ENCODE results near the gene PMIS2.

Gene PMIS2

DNA sequence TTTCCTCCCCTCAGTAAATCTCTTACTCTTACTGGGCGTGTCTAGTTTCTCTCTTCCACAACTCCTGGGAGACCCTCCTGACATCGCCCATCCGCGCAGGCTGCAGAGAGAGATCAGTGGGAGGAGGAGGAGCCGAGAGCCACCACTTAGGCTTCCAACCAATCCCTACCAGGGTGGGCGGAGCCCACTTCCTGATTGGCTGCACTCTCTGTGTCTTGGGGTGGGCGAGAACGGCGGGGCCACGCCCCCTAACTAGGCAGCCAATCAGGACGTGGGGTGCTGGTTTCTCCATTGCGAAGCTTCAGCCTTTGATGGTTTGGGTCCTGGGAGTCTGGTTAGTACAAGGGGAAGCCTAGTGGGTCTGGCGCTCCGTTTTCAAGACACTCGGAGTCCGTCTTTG lies at the start of gene PMIS2:
Gene PMIS2, plus strand, starts transcription at position 326 of the 400 bp plus-strand sequence. CDS start 87 bp downstream, outside the sequence.
- no peak for DNase-seq

DNA sequence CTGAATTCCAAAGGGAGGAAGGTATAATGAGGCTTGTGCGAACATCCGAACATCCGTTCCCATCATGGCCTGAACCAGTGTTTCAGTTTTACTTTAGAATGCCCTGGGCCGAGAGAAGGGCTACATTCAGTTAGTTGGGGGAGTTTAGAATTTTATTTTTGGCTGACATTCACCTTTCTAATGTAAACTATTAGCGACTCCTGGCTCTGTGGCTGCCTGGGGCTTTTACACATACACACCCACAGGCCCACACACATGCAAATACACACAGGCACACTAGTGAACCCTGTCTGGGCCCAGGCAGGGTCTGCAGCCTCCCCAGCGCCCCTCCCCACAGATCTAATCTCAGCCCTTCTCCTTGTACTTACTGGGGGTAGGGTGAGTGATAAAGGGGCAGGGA lies 46.7 kb upstream of the PMIS2 start:
- no peak for DNase-seq

DNA sequence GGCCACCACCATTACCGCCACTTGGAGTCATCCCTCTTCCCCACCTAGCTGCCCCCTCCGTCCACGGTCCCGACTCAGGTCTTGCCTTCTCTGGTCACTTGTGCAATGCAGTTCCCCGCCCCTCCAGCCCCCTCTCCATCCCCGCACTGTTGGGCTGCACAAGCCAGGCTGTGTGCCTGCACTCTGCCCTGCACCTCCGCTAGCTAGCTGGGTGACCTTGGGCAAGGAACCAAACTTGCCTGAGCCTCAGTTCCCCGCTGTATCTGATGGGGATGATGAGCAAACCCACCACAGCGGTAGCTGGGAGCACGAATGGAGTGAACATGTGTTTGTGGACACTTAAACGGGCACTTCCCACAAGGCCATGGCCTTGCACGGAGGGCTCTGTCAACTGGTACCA lies 46.1 kb upstream of the PMIS2 start:
- no peak for DNase-seq

DNA sequence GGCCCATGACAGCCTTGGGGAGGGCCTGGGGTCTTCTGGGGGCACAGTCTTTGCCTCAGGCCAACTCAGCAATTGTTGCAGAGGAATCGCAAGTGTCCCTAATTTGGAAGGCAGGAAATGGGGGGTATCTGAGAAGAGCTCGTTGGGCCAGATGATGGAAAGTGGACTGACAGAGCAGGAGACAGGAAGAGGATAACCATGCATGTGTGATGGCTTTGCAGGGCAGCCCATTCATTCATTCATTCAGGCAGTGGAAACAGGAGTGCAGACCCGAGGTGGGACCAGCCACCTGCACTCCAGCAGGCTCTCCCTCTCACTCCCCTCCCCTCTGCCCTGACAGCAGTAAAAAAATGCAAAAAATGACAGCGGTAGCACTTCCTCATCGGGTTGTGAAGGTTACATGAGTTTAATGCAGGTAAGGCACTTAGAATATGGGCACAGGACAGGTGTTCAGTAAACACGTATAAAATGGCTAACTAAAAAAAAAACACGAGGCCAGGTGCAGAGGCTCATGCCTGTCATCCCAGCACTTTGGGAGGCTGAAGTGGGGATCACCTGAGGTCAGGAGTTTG lies 45.5 kb upstream of the PMIS2 start:
- no peak for DNase-seq

DNA sequence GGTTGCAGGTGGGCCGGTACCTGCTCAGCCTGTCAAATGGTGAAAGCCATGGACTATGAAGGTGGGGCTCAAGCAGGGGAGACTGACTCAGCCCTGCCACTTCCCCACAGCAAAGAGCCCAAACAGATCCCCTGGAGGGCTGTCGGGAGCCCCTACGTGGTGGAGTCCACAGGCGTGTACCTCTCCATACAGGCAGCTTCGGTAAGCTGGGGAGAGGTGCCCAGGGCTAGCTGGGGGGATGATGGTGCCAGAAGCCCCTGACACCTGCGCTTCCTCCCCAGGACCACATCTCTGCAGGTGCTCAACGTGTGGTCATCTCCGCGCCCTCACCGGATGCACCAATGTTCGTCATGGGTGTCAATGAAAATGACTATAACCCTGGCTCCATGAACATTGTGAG lies 43.8 kb upstream of the PMIS2 start:
- no peak for DNase-seq

DNA sequence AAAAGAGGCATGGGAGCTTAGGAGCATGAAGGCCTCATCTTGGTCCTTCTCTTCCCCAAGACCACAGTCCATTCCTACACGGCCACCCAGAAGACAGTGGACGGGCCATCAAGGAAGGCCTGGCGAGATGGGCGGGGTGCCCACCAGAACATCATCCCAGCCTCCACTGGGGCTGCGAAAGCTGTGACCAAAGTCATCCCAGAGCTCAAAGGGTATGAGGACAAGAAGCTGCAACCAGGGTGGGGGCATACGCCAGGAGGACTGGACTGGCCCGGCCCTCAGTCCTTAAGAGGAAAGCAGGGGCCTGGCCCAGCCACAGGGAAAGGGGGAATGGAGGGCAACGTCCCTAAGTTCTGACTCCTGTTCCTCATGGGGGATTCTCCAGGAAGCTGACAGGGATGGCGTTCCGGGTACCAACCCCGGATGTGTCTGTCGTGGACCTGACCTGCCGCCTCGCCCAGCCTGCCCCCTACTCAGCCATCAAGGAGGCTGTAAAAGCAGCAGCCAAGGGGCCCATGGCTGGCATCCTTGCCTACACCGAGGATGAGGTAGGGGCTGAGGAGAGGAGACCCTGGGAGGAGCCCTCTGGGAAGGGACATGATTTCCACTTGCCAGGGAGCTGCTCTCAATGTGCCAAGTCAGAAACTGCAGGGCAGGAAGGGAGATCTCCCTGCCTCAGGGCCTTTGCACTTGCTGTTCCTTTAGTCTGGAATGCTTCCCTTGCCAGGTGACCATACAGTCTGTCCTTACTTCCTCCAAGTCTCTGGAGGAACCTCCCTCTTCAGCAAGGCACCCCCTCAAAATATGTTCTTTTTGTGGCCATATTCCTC lies 42.5 kb upstream of the PMIS2 start:
- no peak for DNase-seq

DNA sequence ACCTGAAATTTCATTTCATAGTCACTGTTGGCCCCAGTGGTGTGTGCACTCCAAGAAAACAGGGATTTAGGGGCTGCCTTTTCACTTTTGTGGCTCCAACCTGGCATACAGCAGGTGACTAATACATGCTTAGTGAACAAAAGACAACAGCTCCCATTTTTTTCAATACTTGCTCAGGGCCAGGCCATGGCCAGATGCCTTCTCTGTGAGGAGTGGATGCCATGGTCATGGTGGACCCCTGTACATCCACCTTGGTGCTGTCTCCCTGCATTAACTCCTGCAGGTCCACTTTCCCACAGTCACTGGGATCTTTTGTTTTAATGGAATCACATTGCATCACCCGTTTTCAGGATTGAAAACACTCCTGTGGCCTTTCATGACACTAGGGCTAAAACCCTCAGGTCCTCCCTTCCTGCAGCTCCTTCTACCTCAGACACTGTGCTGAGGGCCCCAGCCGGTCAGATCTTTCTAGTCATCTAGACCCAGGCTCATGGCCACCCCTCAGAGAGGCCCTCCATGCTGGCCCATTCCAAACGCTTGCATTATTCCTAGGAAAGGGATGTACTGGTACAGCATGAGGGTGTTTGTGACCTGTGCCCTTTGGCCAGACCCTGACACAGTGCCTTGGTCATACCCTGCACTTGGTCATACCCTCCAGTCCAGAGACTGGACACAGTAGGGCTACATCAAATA lies 41.7 kb upstream of the PMIS2 start:
- DNase-seq, result no peak

DNA sequence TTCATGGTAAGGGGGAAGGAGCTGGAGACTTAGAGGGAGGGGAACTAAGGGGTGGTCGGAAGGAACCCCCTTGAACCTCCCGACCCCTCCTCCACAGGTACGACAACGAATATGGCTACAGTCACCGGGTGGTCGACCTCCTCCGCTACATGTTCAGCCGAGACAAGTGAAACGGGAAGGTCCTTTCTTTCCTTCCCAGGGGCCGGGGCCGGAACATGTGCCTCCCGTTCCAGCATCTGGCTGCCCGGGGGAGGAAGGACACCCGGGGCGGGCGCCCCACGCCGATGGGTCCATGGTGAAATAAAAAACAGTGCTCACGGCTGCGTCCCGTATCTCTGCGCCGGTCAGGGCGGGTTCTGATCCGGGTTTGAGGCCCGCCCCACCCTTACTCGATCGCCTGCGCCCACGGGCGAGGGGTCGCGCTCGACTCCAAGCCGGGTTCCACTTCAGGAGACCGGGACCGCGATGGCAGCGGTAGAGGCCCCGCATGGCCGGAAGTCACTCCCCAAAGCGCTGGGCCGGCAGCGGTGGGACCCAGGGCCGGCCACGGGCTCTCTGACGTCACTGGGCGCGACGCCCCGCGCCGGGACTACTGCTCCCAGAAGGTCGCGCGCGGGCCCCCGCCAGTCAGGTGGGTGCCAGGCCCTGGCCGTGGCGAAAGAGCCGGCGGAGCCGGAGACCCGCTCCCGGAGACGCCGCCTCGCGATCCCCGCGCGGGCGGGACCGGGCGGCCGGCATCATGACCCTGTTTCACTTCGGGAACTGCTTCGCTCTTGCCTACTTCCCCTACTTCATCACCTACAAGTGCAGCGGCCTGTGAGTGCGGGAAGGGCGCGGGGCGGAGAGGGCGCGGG lies 40.7 kb upstream of the PMIS2 start, which contains the start of gene TMEM147:
Gene TMEM147, plus strand, starts transcription at position 626 of the 854 bp plus-strand sequence. Its CDS starts 114 bp downstream, at position 740.
- DNase-seq, result peak; percentile 93

DNA sequence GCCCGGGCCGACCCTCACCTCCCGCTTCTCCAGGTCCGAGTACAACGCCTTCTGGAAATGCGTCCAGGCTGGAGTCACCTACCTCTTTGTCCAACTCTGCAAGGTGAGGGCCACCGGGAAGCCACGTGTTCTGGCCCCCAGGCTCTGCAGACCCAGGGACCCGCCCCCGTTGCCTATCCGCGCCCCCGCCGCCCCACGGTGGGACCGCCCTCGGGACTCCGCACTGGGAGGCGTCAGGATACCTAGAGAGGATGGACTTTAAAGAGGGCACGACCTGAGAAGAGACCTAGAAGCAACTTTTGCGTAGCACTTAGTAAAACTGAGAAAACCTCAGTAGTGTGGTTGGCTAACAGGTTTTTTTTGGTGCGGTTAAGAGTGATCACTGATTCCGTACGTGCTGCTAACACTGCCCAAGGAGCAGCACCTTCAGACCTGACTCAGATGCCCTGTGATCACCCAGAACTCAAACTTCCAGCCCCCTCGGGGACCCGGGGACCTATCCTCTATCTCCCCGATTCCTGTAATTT lies 40.1 kb upstream of the PMIS2 start:
- no peak for DNase-seq

DNA sequence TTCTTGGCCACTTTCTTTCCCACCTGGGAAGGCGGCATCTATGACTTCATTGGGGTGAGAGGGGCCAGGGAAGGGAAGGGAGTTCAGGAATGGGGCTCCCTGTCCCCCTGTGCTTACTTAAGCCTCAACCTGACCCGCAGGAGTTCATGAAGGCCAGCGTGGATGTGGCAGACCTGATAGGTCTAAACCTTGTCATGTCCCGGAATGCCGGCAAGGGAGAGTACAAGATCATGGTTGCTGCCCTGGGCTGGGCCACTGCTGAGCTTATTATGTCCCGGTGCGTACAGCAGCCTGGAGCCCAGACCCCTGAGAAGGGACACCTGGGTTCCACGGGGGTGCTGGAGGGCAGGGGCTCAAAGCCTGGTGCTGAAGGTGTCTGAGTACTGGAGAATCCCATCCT lies 39.4 kb upstream of the PMIS2 start:
- DNase-seq, result no peak

DNA sequence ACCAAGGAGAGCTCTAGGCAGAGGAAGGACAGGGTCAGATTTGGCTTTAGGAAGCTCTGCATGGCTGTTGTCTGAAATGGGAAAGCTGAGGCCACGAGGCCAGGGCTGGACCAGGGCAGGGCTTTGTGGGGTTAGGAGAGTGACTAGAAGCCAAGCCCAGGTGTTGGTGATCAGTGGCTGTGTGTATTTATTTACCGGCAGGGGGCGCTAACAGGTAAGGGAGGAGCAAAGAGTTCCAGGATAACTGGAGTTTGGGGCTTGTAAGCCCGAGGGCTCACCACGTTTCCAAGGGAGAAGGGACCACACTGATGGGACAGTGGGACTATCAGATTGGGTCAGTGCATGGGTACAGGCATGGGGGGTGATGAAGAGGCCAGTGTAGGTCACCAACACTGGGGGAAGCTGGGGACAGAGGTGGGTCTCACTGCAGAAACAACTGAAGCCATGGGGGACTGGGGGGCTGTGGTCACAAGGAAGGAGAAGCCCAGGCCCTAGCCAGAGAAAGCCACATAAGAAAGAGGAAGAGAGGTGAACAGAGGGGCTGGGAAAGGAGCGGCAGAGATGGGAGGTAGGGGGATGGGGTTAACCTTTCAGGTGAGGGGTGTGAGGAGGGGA lies 36.7 kb upstream of the PMIS2 start:
- no peak for DNase-seq

DNA sequence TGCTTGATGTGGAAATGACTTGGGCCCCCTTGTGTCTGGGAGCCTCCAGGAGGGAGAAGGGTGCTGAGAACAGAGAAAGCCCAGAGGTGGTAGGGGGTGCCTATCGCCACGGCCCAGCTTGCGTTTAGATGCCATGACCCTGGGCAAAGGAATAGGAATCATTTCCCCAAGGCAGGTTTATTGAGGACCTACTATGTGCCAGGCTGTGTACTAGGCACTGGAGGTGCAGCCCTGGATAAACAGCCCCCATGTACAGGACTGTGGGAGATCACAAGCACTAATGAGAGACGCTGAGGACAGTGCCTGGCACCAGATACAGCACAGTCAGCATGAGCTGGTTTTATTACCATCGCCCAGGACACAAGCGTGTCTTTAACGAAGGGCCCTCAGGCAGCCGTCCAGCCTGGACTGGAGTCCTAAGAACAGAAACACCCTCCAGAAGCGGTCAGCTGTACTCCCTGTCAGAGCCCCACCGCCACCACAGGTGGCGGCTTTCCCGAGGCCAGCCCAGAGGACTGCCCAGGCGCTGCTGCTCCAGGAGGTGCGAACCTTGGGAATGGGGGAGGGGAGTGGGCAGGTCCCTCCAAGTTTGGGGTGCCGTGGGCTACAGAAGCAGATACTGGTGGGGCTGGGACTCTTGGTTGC lies 36.0 kb upstream of the PMIS2 start:
- no peak for DNase-seq

DNA sequence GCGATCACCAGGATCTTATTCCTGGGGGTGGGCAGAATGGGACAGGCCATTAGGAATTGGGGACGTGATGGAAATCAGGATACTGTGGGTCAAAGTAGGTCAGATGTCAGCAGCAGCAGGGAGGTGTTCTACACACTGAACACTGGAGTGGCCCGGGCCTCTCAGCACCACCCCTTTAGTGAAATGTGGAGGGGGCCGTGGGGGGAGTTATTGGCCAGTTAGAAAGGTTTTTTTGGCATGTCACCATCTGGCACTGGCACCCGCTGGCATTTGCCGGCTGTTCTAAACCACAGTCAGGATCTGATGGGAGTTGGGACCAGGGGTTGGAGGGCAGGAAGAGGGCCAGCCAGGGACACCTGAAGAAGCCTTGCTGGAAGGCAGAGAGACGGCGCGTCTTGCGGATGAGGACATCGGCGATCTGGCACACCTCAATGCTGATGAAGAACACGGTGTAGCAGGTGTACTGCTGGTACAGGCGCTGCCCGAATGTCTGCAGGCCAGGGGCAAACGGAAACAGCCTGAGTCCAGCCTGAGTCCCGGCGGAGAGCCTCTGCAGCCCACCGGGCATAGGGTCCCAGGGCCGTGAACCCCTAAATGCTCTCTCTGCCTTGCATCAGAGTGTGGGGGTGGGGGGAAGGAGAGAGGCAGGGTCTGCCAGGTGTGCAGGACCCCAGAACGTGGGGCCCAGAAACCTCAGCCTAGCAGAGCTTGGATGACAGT lies 34.7 kb upstream of the PMIS2 start:
- DNase-seq, result no peak

DNA sequence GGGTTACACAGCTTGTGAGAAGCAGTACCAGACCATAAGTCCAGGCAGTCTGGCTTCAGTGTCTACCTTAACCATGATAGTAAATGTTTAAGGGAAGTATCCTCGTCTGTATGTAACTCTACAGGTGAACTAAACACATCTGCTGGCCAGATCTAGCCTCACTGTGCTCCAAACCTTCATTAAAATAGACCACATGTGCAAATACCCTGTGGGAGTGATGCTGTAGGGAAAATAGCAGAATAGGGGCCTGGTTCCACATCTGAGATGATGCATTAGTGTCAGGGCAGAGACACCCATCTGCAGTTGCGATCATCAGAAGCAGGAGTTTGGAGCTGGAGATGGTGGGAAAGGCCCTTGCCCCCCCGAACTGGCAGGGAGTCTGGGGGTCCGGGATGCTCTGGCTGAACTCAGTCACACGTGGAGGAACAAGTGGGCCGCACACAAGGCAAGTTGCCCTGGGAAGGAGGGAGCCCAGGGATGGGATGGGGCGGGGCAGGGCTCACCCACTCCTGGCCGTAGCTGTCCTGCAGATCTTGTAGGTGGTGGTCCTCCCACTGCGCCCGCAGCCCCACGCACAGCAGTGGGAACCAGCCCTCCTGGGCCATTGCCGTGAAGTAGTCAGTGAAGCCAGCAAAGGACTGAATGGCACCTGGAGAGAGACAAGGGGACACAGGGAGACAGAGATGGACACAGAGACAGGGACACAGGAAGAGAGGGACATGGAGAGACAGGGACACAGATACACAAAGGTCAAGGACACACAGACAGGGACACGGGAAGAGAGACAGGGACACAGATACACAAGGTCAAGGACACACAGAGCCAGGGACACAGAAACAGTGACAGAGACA lies 33.2 kb upstream of the PMIS2 start:
- no peak for DNase-seq

DNA sequence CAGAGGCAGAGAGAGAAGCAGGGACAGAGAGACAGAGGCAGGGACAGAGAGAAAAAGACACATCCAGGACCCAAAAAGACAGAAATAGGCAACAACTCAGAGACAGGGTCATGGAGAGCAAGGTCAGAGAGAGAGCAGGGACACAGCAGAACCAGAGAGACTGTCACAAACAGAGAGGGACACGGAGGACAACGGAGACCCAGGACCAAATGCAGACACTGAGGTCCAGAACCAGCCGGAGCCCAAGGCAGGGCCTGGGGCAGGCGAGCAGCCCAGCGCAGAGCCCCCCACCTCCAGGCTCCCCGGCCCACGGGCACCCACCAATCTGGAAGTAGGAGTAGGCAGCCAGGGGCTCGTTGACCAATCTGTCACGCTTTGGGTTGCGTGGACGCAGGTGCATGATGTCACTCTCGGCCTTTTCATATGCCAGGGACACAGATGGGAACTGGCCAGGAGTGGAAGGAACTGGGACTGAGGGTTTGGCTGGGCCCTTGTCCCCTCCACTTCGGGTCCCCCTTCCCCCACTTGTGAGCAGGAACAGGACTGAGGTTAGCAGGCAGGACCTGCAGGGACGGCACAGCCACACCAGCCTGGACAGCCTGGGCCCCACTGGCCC lies 32.5 kb upstream of the PMIS2 start:
- DNase-seq, result no peak

DNA sequence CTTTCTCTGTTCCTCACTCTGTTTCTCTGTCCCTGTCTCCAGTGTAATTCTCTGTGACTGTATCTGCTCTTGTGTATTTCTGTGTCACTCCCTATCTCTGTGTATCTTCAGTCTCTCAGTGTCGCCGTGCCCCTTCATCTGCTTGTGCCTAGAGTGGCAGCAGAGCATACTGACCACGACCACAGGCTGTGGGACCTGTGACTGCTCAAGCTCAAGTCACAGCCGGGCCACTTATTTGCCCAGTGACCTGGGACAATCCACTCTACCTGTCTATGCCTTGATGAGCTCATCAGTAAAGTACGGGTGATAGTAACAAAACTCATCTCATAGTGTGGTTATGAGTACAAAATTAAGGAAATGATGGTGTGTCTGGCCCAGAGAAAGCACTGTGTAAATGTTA lies 31.9 kb upstream of the PMIS2 start:
- DNase-seq, result no peak

DNA sequence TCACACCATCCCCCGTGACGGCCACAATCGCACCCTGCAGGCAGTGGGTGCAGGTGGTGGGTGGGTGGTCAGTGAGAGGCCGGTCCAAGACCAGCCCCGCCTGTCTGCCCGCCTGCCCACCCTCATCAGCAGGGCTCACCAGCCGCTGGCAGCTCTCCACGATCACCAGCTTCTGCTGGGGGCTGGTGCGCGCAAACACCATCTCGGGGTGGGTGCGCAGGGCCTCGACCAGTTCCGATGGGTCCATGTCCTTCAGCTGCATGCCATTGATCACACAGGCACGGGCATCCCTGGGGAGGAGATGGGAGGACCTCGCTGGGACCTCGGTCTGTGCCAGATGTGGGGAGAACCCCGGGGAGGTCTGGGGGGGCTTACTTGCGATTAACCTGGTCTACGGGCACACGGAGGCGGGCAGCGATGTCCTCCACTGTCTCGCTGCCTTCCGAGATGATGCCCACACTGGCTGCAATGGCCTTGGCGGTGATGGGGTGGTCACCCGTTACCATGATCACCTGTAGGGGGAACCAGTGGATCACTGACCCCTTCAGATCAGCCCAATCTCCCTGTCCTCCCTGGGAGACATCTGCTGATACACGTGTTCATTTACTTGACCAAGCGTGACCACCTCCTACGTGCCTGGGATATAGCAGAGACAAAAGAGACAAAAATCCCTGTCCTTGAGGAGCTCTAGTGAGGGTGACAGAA lies 30.5 kb upstream of the PMIS2 start:
- no peak for DNase-seq

DNA sequence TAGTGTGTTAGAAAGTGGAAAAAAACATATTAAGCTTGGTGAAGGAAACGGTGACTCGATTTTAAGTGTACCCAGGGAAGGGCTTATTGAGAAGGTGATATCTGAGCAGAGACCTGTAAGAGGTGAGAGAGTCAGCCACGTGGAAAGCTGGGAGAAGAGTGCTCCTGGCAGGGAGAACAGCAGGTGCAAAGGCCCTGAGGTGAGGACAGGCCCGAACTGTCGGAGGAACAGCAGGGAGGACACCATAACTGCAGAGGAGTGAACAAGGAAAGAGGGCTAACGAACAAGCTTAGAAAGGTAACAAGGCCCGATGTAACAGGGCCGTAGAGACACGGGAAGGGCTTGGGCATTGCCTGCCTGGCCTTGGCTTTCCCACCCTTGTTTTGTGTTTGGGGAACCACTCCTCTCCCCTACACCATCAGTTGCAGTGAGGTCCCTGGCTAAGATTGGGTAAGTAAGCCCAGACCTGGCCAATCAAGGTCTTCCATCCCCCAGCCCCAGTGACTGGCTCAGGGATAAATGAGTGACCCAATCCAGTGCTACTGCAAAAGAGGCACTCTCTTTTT lies 29.9 kb upstream of the PMIS2 start:
- DNase-seq, result no peak
